Measurements from ENCODE around the gene C11orf52.
"Not testable (repeated sequence)": the region's sequence is repeated elsewhere in the genome, so short reads cannot be mapped to it uniquely, and the experiment has no call there.

Gene C11orf52, protein sequence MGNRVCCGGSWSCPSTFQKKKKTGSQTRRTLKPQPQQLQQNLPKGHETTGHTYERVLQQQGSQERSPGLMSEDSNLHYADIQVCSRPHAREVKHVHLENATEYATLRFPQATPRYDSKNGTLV

DNA sequence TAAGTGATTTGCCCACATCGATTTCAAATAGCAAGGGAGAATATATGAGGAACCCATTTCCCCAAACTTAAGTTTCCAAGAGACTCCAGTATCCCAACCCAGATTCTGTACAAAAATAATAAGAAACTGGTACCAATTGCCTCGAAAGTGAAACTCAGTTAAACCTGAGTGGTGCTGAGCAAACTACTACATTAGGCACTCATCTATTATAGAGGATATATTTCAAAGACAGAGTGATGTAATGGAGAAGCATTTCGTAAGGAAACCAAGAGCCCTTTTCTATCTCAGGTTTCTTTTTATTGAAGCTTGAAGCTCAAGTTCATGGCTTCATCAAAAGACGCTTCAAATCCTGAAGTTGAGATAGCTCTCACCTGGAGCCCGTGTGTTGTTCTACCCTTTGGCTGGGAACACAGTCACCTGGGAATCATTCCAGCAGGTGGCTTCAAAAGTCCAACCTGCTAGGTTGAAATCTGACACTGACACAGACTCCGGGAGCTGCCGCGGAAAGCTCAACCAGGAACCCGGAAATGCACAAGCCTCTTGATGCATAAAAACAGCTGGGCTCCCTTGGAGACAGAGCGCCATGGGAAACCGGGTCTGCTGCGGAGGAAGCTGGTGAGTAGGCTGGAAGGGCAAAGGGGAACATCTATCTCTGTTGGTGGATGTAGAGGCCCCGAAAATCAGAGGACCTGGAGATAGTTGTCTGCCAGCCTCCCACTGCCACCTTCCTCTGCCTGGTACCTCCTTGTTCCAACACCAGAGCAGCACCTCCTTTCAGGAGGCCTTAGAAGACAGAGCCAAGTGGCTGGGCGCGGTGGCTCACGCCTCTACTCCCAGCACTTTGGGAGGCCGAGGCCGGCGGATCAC is at the start of gene C11orf52:
Gene C11orf52, plus strand, starts transcription at position 524 of the 867 bp plus-strand sequence. Its CDS starts 60 bp downstream, at position 584.
- DNase-seq, result no peak

DNA sequence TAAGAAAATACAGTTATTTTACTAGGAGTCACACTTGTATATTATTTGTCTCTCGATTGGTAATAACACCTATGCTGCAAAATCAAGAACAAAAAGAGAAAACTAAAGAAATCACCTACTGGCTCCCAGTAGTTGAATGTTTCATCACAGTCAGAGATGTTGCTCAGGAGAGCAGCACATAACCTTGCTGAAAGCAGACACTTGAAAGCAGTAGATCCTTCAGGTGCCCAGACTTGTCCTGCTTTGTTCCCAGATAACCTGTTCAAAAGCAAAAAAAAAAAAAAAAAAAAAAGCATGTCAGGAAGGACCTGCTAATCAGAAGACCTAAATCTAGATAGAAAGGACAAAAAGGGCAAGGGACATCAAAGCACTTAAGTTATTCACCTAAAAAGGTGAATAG is 48.6 kb upstream of the C11orf52 start:
- DNase-seq, result no peak

DNA sequence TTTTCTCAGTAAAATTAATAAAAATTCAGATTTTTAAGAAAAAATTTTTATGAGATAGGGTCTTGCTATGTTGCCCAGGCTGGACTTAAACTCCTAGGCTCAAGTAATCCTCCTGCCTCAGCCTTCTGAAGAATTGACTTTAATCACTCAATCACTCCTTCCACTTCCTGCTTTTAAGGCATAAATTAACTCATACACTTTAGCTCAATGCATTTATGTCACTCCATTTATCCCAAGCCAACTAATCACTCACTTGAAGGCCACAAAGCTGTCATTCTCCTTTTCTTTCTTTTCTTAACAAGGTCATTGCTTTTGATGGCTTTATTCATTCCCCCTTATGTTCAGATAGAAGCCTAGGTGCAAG is 48.2 kb upstream of the C11orf52 start:
- DNase-seq, result no peak

DNA sequence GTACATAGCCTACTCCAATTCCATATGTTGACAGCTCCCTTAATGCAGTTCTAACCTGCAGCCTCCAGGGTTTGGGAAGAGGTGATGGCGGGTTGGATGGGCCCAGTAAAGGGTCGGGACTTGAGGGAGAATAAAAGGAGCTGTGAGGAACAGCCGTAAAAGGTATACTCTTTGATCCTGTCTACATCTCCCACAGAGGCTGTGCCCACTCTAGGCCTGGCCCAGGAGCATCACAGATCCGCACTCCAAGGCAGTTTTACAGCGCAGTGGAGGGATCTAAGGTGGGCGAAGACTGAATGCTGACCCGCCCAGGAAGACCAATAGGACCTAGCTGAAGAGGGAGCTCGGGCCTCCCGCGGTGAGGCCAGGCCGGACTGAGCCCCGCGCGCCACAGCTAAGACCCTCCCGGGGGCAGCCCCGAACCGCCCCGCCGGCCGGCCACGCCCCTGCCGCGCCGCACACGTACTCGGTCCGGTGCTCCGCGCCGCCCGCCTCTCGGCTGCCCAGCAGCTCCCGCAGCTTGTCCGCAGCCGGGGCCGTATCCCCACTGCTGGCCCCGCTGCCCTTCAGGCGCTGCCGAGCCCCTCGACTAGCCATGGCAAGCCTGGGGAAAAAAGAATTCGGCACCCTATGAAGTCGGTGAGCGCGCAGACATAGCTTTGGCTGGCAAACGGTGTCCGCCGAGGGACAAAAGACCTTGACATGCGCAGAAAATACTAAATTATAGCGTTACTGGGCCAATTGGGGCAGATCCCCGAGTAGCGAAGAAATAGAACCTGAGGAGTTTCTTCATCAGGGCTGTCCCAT is 47.6 kb upstream of the C11orf52 start, which contains the start of gene ALG9:
Gene ALG9, minus strand, starts transcription at position 696 of the 807 bp plus-strand sequence. Its CDS starts 99 bp downstream, at position 597.
- DNase-seq, result peak; percentile 69

DNA sequence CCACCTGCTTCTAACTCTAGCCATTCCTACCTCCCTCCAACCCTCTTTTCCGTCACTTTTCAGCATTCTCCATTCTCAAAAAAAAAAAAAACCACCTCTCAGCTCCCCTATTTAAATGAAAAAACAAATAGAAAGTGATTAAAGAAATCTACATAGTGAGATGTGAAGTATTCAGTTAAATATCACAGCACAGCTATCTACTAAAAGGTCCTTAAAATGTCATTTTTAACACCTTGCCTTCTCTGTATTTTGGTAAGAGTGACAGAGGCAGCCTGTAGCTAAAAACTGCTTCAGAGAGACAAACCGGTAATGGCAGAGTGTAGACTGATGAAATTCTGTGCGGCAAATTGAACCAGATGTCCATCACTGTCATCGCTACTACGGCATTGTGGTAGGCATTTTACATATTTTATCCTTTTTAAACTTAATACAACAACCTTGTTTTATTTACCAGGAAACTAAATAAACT is 47.0 kb upstream of the C11orf52 start:
- DNase-seq, result no peak

DNA sequence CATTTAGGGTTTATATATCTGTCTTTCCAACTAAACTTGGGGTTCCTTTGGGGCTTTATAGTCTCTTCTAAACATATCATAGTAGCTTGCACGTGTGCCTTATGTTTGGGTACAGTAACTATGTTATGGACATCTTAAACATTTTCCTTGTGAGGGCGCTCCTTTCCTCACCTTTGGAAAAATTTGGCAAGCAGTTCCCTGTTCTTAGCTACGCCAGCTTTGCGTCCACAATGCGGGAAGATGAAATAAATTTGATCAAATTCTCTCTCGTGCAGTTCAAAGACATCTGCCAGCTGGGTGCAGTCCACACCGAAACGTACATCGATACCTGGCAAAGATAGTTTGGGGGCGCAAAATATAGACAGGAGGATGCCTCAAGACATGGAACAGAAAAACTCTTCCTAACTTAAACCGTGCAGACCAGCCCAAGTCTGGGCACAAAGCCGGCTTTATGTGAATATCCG is 40.3 kb upstream of the C11orf52 start:
- DNase-seq, result no peak

DNA sequence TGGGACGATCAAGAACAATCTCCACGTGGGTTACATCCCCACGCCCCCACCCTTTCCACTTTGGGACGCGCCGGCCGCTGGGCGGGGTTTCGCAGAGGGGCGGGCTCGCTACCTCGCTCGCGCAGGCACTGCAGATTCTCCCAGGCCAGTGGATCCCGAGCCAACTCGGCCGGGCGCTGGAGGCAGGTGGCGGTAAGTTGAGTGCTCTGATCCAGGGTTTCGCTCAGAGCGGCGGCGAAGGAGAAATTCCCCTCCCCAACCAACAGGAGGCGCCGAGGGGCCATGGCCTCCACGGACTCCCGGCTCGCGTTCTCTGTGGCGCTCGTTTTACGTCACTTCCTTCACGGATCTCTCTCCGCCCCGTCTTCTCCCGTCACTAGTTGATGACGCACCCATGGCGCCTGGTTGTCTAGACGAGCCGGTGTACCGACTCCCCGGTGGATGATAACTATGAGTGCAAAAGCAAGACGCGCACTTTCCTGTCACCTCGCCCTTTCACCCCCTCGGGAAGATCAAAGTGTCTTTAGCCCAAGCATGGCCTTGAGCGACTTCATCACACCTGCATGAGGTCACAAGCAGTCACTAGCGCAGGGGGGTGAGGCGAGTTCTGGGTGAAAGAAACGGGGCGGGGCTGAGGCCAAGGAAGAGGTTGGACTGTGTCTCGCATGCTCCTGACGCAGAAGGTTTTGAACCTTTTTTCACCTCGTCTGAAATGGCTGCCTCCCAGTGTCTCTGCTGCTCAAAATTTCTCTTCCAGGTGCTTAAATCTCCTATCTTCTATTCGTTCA is 39.7 kb upstream of the C11orf52 start, which contains the start of the genes CFAP68 and FDXACB1:
Gene CFAP68, plus strand, starts transcription at position 693 of the 788 bp plus-strand sequence. Its CDS starts 20 bp downstream, at position 713.
Gene FDXACB1, minus strand, starts transcription at position 317 of the 788 bp plus-strand sequence. Its CDS starts 33 bp downstream, at position 284.
- DNase-seq, result peak; percentile 78

DNA sequence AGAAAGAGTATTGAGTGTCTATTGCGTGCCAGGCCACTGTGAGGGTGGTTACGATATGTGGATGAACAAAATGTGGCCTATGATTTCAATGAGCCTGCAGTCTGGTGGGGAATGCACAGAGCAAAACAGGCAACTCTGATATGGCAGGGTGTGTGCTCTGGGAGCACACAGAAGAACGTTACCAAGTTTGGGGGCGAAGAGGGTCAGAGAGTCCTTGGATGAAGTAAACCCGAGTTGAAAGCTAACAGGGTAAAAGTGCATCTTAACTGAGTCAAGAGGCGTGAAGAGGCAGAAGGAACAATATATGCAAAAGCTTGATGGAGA is 39.1 kb upstream of the C11orf52 start:
- no peak for DNase-seq

DNA sequence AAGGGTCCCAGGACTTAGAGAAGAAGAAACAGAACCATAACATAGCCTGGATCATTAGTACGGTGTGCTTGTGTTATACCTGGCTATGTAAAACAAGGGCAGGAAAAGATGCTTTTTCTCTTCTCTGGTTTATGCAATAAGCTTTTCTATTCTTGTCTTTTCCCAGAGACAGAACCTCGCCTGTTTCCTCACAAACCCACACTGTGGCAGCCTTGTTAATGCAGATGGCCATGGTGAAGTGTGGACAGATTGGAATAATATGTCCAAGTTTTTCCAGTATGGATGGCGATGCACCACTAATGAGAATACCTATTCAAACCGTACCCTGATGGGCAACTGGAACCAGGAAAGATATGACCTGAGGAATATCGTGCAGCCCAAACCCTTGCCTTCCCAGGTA is 36.5 kb upstream of the C11orf52 start:
- DNase-seq, result no peak

DNA sequence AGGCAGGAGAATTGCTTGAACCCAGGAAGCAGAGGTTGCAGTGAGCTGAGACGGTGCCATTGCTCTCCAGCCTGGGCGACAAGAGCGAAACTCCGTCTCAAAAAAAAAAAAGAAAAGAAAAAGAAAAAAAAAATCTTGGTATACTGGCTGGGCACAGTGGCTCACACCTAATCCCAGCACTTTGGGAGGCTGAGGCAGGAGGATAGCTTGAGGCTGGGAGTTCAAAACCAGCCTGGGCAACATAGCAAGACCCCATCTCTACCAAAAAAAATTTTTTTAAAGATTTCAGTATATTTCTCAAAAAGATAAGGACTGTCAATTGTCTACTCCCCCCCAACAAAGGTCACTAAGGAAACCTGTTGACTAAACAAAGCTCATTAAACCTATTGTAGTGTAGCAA is 33.7 kb upstream of the C11orf52 start:
- not testable (repeated sequence) for DNase-seq

DNA sequence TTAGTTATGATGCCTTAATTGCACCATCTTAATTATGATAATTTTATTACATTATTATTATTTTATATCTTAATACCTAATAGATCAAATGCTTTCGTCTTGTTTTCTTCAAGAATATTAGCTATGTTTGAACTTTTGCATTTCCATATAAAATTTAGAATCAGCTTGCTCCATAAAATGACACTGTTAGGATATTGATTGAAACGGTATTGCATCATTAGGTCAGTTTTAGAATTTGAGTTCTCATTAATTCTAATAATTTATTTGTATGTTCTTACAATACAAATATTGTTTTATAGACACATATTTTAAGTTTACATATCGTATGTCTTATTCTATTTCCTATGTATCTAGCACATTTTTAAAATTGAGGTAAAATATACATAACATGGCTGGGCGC is 32.7 kb upstream of the C11orf52 start:
- DNase-seq, result no peak

DNA sequence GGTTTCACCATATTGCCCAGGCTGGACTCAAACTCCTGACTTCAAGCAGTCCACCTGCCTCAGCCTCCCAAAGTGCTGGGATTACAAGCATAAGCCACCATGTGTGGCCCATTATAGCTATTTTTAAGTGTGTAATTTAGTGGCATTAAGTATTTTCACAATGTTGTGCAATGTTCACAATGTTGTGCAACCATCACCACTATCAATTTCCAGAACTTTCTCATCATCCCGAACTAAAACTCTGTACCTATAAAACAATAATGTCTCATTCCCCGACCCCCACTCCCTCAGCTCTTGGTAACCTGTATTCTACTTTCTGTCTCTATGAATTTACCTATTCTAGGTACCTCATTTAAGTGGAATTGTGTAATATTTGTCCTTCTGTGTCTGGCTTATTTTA is 31.9 kb upstream of the C11orf52 start:
- no peak for DNase-seq

DNA sequence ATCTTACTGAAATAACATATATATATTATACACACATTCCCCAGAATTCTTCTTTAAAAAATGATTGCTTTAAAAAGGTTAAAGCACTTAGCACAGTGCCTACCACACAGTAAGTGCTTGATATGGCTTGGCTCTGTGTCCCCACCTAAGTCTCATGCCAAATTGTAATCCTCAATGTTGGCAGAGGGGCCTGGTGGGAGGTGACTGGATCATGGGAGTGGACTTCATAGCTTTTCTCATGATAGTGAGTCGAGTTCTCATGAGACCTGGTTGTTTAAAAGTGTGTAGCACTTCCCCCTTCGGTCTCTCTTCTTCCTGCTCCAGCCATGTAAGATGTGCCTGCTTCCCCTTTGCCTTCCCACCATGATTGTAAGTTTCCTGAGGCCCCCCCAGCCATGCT is 13.3 kb upstream of the C11orf52 start:
- DNase-seq, result no peak

DNA sequence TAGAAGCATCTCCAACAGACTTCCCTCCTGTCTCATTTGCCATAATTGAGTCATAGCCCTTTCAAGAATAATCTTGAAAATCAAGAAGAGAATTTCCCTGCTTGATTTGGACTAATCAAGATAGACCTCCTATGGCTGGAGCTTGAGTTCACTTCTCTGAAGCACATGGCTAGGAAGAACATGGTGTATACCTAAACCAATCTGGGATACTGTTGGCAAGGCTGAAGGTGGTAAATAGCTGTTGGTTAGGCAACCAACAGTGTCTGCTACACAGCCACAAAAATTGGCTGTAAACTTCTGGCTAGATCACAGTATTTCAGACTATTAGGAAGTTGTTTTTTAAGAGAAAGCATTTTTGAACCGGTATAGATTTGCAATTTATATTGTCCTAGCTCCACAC is 12.0 kb upstream of the C11orf52 start:
- DNase-seq, result no peak

DNA sequence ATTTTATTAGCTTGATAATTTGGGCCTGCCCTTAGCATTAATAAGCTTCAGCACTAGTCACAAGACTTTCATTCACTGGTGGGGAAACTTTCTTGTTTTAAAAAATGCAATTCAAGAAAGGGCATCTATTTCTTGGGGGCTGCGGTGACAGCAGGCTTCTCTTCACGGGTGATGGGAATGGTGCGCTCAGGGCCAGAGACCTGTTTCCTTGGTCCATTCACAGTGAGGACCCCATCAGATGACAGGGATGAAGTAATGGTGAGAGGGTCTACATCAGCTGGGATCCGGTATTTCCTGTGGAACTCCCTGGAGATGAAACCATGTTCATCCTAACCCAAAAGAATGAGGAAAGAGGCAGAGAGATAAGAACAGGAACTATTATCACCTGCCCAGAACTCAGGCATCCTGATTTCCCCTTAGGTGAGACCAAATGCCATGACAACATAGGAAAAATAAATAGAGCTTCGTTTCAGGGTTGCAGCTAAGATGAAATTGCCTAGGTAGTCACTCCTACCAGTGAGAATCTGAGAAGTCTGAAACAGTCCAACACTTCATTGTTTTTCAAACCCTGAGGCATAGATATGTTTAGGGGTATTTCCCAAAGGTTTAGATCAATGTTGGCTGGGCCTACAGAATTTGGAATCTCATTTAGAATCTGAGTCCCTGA is 9.9 kb upstream of the C11orf52 start:
- no peak for DNase-seq

DNA sequence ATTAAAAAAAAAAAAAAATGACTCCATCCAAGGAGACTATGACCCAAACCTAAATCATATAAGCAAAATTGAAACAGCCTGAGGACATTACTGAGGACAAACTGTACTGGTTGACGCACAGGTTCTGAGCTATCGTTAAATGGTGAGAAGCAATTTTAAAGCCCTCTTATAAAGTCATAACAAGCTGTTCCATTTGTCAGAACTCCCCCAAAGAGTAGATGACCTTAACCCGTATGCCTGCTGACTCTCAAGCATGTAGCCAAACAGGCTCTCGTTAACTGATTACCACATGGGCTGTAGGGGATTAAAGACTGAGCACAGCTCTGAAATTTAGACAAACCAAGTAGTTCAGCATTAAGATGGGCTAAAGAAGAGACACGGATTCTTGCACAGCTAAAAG is 9.3 kb upstream of the C11orf52 start:
- no peak for DNase-seq

DNA sequence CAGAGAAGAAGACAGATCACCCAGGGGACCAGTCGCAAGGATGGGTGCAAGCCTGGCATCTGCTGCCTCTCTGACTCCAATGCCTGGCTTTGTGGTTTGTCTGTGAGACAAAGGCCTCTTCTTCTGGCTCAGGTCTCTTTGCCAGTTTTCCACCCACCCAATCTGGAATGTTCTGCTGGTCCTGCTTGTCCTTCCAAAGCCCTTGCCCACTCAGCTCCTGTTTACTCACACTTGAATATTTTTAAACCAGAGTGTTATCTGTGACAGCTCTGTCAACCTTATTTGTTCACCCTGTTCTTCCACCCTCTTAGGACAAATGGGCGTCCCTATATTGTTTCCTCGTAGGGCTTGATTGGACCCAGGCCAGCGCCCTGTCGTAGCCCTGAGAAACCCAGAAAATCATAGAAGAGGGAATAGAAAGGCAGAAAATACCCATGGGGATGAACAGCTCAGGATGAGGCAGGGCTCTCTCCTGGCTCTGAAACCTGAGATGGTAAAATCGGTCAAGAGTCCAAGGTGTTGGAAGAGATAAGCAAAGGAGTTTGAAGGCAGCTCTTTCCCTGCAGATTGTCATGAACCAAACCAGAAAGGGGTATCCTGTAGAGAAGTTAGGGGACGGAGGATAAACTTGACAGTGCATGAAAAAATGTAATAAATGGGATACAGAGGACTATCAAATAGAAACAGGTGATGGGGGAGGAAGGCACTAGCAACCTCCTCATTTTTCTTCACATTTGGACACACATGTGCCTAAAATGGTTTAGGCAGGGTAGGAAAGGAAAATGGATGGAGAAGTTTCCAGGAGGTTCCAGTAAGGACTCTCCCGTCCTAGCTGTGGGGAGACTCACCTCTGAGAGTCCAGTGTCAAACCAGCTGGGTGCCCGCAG is 7.8 kb upstream of the C11orf52 start:
- no peak for DNase-seq

DNA sequence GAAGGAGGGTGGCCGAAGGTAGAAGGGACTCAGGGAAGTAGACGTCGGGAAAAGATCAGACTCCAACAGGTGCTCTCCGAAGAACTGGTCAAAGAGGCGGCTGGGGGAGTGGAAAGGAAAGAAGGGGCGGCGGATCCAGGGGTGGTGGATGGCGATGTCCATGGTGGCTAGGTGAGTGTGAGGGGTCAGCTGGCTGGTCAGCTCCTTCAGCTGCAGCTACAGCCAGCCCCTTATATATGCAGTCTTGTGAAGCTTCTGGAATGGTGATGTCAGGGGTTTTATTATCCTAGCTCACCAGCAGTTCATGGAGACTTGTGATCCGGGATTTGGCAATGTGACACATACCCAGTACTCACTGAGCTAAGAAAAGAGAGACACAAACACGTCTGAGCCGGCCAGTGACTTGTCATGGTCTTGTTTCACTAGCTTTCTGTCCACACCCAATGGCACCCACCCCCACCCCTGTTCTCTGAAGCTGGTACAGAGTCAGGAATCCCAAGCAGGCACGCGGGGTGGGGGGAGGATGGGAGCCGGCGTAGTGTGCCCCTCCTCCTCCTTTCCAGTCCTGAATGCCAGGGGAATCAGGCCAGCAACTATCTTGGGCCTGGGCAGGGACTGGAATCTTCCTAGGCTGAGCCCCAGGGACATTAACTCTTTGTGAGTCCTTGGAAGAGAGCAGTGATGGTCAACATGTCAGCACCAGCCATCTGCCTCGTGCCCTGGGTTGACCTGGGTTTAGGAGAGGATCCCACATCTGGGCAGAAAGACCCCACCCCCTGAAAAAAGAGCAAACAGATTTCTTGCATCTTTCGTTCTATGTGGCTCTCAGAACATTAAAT is 6.9 kb upstream of the C11orf52 start, which contains the start of gene CRYAB:
Gene CRYAB, minus strand, starts transcription at position 208 of the 839 bp plus-strand sequence. Its CDS starts 46 bp downstream, at position 162.
- no peak for DNase-seq

DNA sequence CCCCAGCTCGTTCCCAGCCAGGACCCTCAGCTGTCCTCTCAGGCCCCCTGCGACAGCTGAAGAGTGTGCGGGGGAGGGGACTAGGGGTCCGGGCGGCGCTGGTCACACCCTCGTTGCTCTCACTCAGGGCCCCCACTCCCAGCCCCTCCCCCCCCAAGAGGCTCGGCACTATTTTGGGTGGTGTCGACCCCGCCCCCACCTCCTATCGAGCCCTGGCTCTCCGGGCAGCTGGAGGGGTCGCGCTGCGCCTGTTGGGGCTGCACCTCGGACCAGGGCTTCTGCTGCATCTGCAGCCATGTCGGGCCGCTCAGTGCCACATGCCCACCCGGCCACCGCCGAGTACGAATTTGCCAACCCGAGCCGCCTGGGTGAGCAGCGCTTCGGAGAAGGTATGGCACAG is 6.2 kb upstream of the C11orf52 start, which contains the start of gene HSPB2:
Gene HSPB2, plus strand, starts transcription at position 200 of the 400 bp plus-strand sequence. Its CDS starts 96 bp downstream, at position 296.
- no peak for DNase-seq

Data from 8988T (cell line).